ENCODE measurements around the gene RERE.

Gene RERE

DNA sequence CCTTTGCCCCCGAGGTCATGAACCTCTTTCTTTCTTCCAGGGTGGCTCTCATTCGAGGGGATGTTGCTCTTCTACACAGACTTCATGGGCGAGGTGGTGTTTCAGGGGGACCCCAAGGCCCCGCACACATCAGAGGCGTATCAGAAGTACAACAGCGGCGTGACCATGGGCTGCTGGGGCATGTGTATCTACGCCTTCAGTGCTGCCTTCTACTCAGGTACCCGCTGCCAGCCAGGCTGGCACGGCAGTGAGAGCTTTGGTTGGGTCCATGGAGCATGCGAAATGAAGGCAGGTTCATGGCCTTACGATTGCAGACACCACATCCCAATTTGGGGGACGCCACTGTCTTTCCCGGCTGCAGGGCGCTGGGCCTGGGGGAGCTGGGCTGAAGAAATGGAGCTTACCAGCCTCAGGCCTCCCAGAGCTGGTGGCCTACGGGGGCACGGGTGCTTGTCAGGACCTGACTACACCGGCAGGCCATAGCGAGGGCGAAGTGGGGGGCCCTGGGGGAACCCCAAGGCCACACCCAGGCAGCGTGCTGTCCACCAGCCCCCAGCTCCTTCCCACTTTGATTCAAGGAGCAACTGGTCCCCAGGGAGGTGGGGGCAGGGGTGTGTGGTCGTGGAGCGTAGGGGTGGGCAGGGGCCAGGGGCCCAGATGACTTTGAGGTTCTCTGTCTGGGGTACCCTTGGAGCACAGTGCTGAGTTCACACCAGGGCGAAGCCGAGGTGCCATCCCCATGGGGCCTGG is 479.5 kb downstream of the RERE start:
- DNase-seq: no peak

DNA sequence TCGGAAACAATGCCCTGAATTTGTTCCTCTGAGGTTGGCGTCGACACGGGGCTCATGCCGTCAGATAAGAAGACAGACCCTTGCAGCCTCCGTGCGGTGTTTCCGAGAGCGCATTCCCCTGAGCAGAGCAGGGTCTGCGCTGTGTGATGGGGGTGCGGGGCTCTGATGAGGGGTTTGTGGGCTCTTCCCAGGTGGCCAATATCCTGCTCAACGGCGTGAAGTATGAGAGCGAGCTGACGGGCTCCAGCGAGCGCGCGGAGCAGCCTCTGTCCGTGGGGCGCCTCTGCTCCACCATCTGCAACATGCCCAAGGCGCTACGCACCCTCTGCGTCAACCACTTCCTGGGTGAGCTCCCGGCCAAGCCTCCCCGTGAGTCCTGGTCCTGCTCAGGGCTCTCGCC is 482.2 kb downstream of the RERE start:
- no peak for DNase-seq

DNA sequence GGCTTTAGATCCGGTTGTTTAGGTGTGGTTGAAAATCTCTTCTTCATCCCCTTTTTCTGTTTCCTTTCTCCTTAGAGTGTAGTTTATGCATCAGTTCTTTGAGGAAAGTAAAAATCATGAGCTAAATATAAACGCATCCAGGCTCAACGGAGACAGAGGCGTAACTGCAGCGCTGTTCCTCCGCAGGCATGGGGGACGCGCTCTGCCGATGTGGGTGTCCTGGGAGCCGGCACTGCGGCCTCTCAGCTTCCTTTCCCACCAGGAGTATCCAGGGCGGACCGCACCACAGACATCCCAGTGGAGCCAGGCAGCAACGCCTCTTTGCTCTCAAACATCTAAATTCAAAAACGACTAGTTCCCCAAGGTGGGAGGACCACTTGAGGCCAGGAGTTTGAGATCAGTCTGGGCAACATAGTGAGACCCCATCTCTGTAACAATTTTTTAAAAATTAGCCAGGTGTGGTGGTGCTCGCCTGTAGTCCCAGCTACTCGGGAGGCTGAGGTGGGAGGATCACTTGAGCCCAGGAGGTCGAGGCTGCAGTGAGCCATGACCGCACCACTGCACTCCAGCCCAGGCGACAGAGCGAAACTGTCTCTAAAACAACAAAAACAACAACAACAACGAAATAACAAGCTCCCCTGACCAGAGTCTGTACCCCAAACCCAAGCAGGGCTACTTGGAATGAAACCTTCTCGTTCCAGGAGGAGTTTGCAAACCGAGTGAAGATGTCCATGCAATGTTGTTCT is 483.2 kb downstream of the RERE start:
- no peak for DNase-seq

DNA sequence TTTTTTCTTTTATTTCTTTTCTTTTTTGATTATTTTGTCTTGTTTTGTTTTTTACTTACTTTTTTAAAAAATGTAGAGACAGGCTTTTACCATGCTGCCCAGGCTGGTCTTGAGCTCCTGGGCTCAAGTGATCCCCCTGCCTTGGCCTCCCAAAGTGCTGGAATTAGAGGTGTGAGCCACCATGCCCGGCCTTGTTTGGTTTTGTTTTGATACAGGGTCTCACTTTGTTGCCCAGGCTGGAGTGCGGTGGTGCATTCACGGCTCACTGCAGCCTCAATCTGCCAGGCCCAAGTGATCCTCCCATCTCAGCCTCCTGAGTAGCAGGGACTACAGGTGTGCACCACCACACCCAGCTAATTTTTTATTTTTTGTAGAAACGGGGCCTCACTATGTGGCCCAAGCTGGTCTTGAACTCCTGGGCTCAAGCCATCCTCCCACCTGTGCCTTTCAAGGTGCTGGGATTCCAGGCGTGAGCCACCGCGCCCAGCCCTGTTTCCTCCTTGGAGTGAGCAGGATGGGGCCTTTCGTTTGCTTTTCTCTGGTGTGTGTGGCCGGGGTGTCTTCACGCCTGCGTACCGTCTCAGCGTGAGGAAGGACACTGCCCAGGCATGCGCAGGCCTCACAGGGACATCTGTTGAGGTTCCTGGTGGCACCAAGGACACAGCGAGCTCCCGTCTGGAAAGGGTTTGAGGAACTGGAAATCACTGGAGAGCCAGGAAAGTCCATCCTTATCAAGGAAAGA is 484.0 kb downstream of the RERE start:
- DNase-seq: no peak

DNA sequence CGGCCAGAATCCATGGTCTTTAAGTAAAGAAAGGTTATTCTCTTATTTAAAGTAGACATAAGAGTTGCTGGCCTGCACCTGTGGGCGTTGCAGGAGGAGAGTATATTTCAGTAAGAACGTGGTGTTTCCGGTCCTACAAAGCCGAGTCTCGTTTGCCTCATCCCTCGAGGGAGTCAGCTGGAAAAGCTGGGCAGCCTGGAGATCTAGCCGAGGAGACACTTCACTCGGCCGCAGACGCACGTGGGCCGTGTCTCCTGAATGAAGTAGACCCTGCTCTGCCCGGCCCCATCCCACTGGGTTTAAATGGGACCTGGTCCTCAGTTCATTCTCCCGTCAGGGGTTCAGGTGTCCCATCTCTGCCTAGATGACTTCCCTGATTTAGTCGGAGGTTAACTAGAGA is 484.6 kb downstream of the RERE start:
- DNase-seq: no peak

DNA sequence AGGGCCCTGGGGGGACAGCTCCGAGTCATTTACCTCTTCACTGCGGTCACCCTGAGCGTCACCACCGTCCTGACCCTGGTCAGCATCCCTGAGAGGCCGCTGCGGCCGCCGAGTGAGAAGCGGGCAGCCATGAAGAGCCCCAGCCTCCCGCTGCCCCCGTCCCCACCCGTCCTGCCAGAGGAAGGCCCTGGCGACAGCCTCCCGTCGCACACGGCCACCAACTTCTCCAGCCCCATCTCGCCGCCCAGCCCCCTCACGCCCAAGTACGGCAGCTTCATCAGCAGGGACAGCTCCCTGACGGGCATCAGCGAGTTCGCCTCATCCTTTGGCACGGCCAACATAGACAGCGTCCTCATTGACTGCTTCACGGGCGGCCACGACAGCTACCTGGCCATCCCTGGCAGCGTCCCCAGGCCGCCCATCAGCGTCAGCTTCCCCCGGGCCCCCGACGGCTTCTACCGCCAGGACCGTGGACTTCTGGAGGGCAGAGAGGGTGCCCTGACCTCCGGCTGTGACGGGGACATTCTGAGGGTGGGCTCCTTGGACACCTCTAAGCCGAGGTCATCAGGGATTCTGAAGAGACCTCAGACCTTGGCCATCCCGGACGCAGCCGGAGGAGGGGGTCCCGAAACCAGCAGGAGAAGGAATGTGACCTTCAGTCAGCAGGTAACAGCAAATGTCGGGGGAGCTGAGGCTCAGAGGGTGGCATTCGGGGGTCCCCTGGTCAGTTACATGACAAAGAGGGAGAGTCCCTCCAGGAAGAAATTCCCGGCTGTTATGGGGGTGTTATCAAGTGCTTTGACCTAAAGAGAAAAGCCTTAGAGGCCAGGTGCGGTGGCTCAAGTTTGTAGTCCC is 486.9 kb downstream of the RERE start:
- DNase-seq: no peak

DNA sequence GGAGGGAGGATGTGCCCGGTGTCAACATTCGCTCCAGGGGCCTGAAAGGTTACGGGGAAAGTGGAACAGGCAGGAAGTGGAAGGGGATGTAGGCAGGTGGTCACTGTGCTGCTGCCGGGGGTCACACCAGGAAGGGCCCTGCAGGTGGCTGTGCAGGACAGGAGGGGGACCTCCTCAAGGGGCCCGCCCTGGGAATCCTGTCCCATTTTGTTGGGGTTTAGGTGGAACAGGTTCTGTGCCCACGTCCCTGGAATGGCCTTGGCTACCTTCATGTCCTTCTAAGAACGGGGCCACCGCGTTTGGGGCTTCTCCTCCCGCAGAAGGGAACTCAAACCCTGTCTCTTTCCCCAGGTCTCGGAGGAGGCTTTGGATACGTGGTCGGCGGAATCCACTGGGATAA is 487.6 kb downstream of the RERE start:
- DNase-seq: no peak

DNA sequence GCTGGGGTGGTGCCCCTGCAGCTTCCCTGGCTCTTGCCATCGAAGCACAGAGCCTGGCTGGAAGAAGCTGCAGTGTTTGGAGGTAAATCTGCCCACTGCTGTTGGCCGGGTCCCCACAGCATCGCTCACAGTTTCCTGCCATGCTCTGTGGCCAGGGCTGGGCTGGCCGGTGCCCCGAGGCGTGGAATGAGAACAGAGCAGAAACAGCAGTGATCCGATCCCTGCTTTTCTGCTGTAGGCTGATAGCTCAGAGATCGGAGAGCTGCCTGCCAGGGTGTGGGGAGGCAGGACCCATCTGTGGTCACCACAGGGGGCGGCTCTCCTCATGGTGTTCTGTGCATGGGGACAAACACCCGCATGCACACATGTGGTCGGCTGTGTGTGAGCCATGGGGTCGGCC is 488.0 kb downstream of the RERE start:
- no peak for DNase-seq

DNA sequence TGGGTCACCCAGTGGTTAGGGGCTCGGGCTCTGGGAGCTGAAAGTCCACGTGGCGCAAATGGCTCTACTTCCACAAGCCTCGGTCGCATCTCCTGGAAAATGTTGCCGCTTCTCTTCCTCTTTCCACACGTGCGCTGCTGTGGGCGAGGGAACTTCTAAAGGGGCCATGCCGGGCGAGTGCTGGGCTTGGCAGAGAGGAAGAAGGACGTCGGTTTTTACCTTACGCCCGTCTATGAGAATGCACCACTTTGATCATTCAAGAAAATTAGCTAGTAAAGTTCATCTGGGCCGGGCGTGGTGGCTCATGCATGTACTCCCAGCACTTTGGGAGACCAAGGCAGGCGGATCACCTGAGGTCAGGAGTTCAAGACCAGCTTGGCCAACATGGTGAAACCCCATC is 489.2 kb downstream of the RERE start:
- no peak for DNase-seq

DNA sequence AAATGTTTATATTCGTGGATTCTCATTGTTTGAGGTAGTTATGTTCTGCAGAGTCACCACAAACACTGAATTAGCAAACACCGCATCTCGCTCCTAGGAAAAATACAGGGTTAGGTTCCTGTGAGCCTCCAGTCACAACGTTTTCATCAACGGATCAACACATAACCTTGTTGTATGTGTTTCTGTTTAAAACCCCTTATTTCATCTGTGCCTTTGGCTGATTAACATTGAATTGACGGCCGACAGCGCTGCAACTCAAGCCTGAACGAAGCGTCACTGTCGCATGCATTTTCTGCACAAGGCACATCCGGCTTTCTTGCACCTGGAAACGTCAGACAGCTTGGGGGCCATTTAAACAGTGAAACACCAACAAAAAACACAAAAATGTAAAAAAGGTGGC is 491.2 kb downstream of the RERE start:
- DNase-seq: no peak

DNA sequence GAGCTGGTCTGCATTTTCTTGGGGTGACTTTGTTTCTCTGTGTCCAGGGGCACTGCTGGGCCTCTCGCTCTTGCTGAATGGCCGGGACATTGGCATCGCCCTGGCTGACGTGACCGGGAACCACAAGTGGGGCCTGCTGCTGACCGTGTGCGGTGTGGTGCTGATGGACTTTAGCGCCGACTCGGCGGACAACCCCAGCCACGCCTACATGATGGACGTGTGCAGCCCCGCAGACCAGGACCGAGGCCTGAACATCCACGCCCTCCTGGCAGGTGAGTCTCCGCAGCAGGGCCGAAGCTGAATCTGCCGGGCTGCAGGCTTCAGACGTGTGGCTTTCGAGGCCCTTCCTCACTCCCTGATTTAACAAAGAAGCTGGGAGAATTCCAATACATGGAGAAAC is 491.7 kb downstream of the RERE start:
- no peak for DNase-seq

DNA sequence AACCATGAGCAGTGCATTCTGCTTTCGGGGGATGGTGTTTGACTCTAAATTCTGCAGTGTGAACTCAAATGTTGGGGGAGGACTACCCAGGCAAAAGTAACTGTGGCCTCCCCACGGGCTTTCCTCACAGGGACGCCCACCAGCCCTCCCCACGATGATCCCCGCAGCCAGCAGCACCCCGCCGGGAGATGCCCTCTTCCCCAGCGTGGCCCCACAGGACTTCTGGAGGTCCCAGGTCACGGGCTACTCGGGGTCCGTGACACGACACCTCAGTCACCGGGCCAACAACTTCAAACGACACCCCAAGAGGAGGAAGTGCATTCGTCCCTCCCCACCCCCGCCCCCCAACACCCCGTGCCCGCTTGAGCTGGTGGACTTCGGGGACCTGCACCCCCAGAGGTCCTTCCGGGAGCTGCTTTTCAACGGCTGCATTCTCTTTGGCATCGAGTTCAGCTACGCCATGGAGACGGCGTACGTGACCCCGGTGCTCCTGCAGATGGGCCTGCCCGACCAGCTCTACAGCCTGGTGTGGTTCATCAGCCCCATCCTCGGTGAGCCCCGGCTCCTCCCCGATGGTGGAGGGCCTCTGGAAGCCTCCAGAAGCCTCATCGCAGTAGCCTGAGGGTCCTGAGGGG is 493.1 kb downstream of the RERE start:
- no peak for DNase-seq

DNA sequence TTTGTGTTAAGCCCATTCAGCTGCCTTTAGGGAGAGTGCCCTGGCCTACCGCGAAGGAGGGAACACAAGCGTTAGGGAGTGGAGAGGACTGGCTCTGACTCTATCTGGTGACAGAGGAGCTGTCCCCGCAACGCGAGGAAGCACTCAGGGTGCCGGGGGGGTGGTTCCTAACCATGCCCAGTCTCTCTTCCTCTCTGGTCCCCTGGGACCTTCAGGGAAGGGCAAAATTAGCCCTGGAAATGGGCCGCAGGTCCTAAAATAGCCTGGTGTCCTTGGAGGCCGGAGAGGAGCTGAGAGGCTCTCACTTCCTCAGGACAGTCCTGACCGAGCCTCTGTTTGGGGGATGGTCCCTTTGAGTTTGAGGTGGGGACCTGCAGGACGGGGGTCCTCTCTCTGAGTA is 493.7 kb downstream of the RERE start:
- no peak for DNase-seq

DNA sequence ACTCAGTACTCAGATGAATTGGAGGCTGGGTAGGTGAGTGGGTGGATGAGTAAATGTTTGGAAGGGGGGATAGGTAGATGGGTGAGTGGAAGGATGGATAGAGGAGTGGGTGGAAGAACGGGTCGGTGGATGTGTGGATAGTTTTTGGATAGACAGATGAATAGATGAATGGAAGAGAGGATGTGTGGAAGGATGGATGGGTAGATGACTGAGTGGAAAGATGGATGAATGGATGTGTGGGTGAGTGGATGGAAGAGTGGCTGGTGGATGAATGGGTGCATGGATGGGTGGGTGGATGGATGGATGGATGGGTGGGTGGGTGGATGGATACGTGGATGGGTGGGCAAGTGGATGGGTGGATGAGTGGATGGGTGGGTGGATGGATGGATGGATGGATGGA is 495.8 kb downstream of the RERE start:
- DNase-seq: no peak

DNA sequence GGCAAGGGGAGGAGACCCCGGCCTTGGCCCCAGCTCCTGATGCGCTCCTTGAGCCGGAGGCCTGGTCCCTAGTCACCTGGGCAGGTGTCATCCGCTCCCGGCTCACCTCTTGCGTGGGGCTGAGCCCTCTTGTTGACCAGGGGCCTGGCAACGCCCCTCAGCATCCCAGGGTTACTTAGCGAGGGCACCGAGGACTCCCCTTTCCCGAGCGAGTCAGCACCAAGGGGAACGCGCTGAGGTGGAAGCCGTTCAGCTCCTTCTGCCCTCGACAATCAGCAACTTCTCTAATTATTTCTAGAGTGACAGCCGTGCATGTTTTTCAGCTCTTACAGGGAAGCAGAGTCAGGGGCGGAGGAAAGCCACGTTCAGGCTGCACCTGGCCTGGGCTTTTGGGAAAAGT is 499.0 kb downstream of the RERE start:
- DNase-seq: no peak

DNA sequence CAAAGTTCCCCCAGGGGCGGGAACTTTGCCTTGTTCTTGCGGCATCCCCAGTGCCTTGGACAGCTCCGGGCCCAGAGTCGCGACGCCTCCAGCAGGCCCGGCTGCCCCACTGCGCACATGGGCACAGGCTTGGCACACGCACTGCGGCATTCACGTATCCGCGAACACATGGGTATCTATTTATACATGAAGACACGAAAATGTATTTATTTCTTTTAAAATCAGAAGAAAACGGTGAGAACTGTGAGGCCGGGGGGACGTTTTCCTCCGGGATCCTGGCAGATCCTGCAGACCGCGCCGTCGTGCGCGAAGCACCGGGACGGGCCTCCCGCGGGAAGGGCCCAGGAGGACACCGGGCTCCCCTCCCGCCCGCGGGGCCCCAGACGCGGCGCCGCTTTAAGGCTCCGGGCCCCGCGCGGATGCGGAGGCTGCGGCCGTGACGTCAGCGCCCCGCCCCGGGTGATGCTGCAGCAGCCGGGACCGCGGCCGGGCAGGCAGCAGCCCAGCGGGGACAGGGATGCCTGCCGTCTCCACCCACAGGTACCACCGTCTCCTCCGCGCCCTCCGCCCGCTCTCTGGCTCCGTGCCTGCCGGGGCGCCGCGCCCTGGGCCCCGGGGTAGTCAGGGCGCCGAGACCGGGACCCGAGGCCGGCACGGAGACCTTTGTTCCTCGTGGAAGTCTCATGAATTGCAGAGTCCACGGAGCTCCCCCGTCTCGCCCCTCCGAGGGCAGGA is 499.6 kb downstream of the RERE start, which contains the start of gene SLC45A1:
Gene SLC45A1, plus strand, starts transcription at position 468 of the 735 bp plus-strand sequence. CDS start 6,216 bp downstream, outside the sequence.
- no peak for DNase-seq

DNA sequence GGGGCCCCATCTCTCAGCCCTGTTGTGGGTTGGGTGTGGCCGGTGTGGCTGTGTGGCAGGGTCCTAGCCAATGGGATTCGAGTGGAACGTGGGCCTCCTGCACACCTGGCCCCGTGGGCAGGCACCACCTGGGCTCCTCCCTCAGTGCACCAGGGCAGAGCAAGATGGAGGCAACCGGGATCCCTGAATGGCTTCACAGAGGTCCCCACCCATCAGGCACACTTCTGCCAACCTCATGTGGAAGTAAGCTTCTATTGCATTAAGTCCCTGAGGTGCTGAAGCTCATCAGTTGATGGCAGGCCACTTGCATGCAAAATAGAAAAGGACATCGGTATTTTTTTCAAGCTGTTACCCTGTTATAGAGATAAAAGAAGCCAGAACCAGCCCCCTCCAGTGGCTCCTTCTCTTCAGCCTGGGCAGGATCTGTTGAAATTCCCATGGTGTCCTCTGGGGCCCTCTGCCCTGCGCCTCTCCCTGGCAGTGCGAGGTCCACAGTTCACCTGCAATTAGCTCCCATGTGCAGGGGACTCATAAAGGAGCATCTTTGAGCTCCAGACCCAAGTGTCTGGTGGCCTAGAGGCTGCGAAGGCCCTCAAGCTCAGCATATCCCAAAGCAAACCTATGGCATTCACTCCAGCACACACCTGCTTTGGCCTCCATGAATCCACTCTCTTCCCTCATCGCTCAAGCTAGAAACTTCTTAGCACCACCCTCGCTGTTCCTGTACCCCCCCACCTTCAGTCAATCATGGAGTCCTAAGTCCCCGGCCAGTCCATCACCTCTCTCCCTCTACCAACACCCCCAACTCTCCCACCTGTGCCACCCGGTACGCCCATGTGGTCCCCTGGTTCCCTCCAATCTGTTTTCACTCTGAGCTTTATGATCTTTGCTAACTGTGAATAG is 501.6 kb downstream of the RERE start:
- DNase-seq: no peak

DNA sequence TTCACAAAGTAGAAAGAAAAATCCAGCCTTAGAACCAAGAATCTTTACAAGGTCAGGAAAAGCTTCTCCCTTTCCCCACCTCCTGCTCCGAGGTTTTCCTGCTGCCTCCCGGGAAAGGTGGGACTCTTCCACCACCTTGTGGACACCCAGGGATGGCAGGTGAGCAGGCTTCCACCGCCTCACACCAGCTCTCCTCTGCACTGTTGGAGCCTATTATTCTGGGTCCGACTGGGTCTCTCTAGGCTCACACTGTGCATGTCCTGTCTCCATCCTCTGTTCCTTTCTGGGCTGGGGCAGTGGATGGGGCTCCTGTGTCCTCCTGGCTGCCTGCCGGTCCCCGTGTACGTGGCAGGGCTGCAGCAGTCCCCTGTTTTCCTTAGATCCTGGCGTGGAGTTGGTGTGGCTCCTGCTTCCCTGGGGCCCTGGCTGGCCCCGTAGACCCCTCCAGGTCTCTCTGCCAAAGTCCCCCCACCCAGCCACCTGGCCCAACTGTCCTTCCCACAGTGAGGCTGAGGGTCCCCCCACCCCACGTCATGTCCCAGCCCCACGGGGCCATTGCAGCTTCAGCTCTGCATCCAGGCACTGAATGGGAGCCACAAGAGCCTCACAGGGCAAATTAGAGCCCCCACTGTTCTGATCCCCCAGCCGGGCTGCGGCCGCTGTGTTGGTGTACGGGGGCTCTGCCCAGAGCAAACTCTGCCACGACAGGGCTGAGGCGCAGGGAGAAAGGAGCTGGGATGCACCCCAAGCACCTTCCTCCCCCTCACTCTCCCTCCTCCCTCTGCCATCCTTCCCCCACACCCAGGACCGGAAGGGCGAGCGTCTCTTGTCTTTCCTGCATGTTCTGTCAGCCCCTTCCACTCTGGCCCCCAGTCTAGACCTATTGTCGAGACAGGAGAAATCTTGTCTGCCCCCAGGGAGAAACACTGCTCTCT is 502.8 kb downstream of the RERE start:
- DNase-seq: no peak

DNA sequence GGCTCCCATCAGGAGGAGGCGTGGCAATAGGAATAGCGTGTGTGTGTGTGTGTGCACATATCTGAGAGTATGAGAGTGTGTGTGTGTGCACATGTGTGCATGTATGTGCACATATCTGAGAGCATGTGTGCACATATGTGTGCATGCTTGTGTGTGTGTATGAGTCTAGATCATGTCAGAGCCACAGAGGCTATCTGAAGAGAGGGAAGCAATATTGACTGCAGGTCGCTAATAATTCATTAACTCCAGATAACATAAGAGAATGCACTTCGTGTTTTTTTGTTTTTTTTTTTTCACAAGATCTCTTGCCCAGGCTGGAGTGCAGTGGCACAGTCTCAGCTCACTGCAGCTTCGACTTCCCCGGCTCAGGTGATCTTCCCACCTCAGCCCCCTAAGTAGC is 504.2 kb downstream of the RERE start:
- no peak for DNase-seq

All from cortex of kidney (tissue), 1 donor.